Mesendoderm (in vitro differentiated cells): Measurements from ENCODE around the gene PHF10.
A peak's percentile ranks its signal among the peaks of the same experiment; 100 is the strongest.

Experiments
- DNase-seq: peaks from one replicate; pipeline ENCODE4 v3.0.0; 2013
- H2AK5ac ChIP-seq: 2 replicates; pipeline ENCODE4 v1.6.1; 2013; ENCODE audit warnings: low read length, inconsistent platforms
- H2BK120ac ChIP-seq: 2 replicates; pipeline ENCODE4 v1.6.1; 2013; ENCODE audit warnings: low read depth, mild to moderate bottlenecking, low read length, moderate library complexity, mixed read lengths
- H2BK15ac ChIP-seq: replicated peaks from 2 replicates; pipeline ENCODE4 v1.6.1; 2013; ENCODE audit warnings: low read depth, mild to moderate bottlenecking, moderate library complexity
- H2BK5ac ChIP-seq: 2 replicates; pipeline ENCODE4 v1.6.1; 2013; ENCODE audit warnings: low read length, inconsistent platforms
- H3K18ac ChIP-seq: 2 replicates; pipeline ENCODE4 v1.6.1; 2013; ENCODE audit warnings: mild to moderate bottlenecking, low read length, mixed read lengths
- H3K23ac ChIP-seq: one replicate; pipeline ENCODE4 v1.6.1; 2013; ENCODE audit warnings: low read length
- H3K27ac ChIP-seq: 2 replicates; pipeline ENCODE4 v1.5.1; 2013; ENCODE audit warnings: low read depth, mild to moderate bottlenecking, inconsistent platforms, low read length, moderate library complexity
- H3K27me3 ChIP-seq: 2 replicates; pipeline ENCODE4 v1.6.1; 2013; ENCODE audit warnings: low read length, control low read depth, mild to moderate bottlenecking, inconsistent platforms; ENCODE audit not compliant: insufficient read depth, poor library complexity
- H3K36me3 ChIP-seq: 2 replicates; pipeline ENCODE4 v1.6.1; 2013; ENCODE audit warnings: low read length, inconsistent platforms; ENCODE audit not compliant: control insufficient read depth, insufficient read depth
- H3K4ac ChIP-seq: one replicate; pipeline ENCODE4 v1.6.1; 2013; ENCODE audit warnings: low read depth, mild to moderate bottlenecking, low read length, moderate library complexity
- H3K4me1 ChIP-seq: 2 replicates; pipeline ENCODE4 v1.6.1; 2013; ENCODE audit warnings: low read depth, low read length, inconsistent platforms; ENCODE audit not compliant: control insufficient read depth
- H3K4me2 ChIP-seq: 2 replicates; pipeline ENCODE4 v1.6.1; 2013; ENCODE audit warnings: low read length
- H3K4me3 ChIP-seq: 2 replicates; pipeline ENCODE4 v1.5.1; 2013; ENCODE audit warnings: mild to moderate bottlenecking, low read length
- H3K56ac ChIP-seq: one replicate; pipeline ENCODE4 v1.6.1; 2013; ENCODE audit warnings: low read length
- H3K79me1 ChIP-seq: 2 replicates; pipeline ENCODE4 v1.6.1; 2013; ENCODE audit warnings: low read length, inconsistent platforms
- H3K79me2 ChIP-seq: 2 replicates; pipeline ENCODE4 v1.6.1; 2013; ENCODE audit warnings: mild to moderate bottlenecking, low read length; ENCODE audit not compliant: control insufficient read depth, insufficient read depth
- H3K9ac ChIP-seq: 2 replicates; pipeline ENCODE4 v1.6.1; 2013; ENCODE audit warnings: low read length, inconsistent platforms
- H4K5ac ChIP-seq: one replicate; pipeline ENCODE4 v1.6.1; 2013; ENCODE audit warnings: low read length
- H4K8ac ChIP-seq: one replicate; pipeline ENCODE4 v1.6.1; 2013; ENCODE audit warnings: low read depth, mild to moderate bottlenecking, control low read depth, low read length, moderate library complexity
- WGBS: extraction: QIAGEN DNeasy Blood & Tissue Kit; methylation state at CpG from one replicate; pipeline ENCODE4 v1.1.7; 2013; ENCODE audit warnings: low lambda C conversion rate, missing lambda C conversion rate; ENCODE audit not compliant: insufficient coverage; ENCODE audit errors: extremely low coverage; 5-methylcytosine and 5-hydroxymethylcytosine counted together

Gene PHF10

GRCh38 chr6:169707772-169708171, 16.5 kb downstream of the PHF10 start:
- Histone ChIP-seq H3K27ac (no peak overlapping the region), H3K4me2 (no peak overlapping the region), H3K4me1 (no peaks in the 10 kb centered on the region), H3K79me2 (peaks cover 14% of the 10 kb centered on the region), H4K8ac (no peak overlapping the region), H2AK5ac (no peak overlapping the region), H3K9ac (no peak overlapping the region), H4K5ac (no peak overlapping the region), H3K4me3 (no peak overlapping the region), H3K79me1 (peaks cover 5% of the 10 kb centered on the region), H3K23ac (no peak overlapping the region), H3K27me3 (no peaks in the 10 kb centered on the region), H3K56ac (no peak overlapping the region), H2BK15ac (no peak overlapping the region), H3K36me3 (peaks cover 2% of the 10 kb centered on the region), H2BK120ac (no peak overlapping the region), H2BK5ac (no peak overlapping the region), H3K18ac (no peak overlapping the region), H3K4ac (no peak overlapping the region)
- WGBS = no CpG with 5 or more reads among the region's 2 CpGs
- no peak for DNase-seq

- no peak overlapping the region for H4K5ac ChIP-seq
- peaks cover 3% of the 10 kb centered on the region for H3K4me1 ChIP-seq
- no peak overlapping the region for H2BK120ac ChIP-seq
- H3K79me2 ChIP-seq = peaks cover 37% of the 10 kb centered on the region
- H3K36me3 ChIP-seq = peaks cover 3% of the 10 kb centered on the region
- no peak overlapping the region for H2AK5ac ChIP-seq
- H3K56ac ChIP-seq = peak overlapping the region; percentile 97
- no CpG with 5 or more reads among the region's 22 CpGs for WGBS
- no peak overlapping the region for H3K18ac ChIP-seq
- peaks cover 26% of the 10 kb centered on the region for H3K79me1 ChIP-seq
- no peak overlapping the region for H3K4ac ChIP-seq
- no peaks in the 10 kb centered on the region for H3K27me3 ChIP-seq
- no peak overlapping the region for H2BK5ac ChIP-seq
- H4K8ac ChIP-seq = no peak overlapping the region
- DNase-seq = no peak
- H3K27ac ChIP-seq = peak overlapping the region; percentile 88
- H2BK15ac ChIP-seq = no peak overlapping the region
- peak overlapping the region; percentile 91 for H3K4me2 ChIP-seq
- peak overlapping the region; percentile 80 for H3K4me3 ChIP-seq
- H3K9ac ChIP-seq = peak overlapping the region; percentile 94
- peak overlapping the region; percentile 96 for H3K23ac ChIP-seq
Measured at GRCh38 chr6:169702840-169703246, 21.5 kb downstream of the PHF10 start.

- Histone ChIP-seq H3K27me3 (no peaks in the 10 kb centered on the region), H3K36me3 (peaks cover 1% of the 10 kb centered on the region), H3K4me2 (peak within 1 kb of the TSS; percentile 91), H3K23ac (peak within 1 kb of the TSS; percentile 96), H2BK5ac (peak within 1 kb of the TSS; percentile 69), H2BK120ac (no peak within 1 kb of the TSS), H3K79me1 (peaks cover 26% of the 10 kb centered on the region), H3K27ac (peak within 1 kb of the TSS; percentile 88), H3K4ac (peak within 1 kb of the TSS; percentile 7), H3K9ac (peak within 1 kb of the TSS; percentile 95), H3K79me2 (peaks cover 37% of the 10 kb centered on the region), H4K8ac (peak within 1 kb of the TSS; percentile 7), H2AK5ac (peak within 1 kb of the TSS; percentile 34), H3K18ac (peak within 1 kb of the TSS; percentile 42), H3K4me1 (peaks cover 3% of the 10 kb centered on the region), H3K56ac (peak within 1 kb of the TSS; percentile 98), H2BK15ac (no peak within 1 kb of the TSS), H3K4me3 (peak within 1 kb of the TSS; percentile 83), H4K5ac (no peak within 1 kb of the TSS)
- DNase-seq = peak; percentile 98
- no CpG with 5 or more reads among the region's 92 CpGs for WGBS
Measured at GRCh38 chr6:169701954-169702839, 22.1 kb downstream of the PHF10 start, which contains the start of the genes C6orf120 and WDR27. Gene C6orf120 (plus strand): TSS chr6:169702126. CDS start chr6:169702460, 334 bp downstream. Gene WDR27 (minus strand): TSS chr6:169702029. CDS start chr6:169689005, 13,024 bp downstream.

GRCh38 chr6:169701311-169701953, 22.9 kb downstream of the PHF10 start:
- Histone ChIP-seq H3K23ac (peak overlapping the region; percentile 52), H3K27me3 (no peaks in the 10 kb centered on the region), H2AK5ac (no peak overlapping the region), H2BK120ac (no peak overlapping the region), H2BK5ac (no peak overlapping the region), H3K4me3 (peak overlapping the region; percentile 83), H3K56ac (peak overlapping the region; percentile 98), H3K4me2 (peak overlapping the region; percentile 79), H3K4ac (no peak overlapping the region), H3K4me1 (peaks cover 3% of the 10 kb centered on the region), H4K8ac (peak overlapping the region; percentile 7), H3K9ac (peak overlapping the region; percentile 95), H2BK15ac (no peak overlapping the region), H3K36me3 (peaks cover 1% of the 10 kb centered on the region), H3K18ac (peak overlapping the region; percentile 42), H3K79me2 (peaks cover 37% of the 10 kb centered on the region), H3K79me1 (peaks cover 26% of the 10 kb centered on the region), H4K5ac (no peak overlapping the region), H3K27ac (peak overlapping the region; percentile 22)
- no peak for DNase-seq
- WGBS = no CpG with 5 or more reads among the region's 54 CpGs

- H3K4me3 ChIP-seq = no peak overlapping the region
- H3K79me1 ChIP-seq = peaks cover 35% of the 10 kb centered on the region
- H3K79me2 ChIP-seq = peaks cover 44% of the 10 kb centered on the region
- no peaks in the 10 kb centered on the region for H3K27me3 ChIP-seq
- H4K8ac ChIP-seq = no peak overlapping the region
- peak overlapping the region; percentile 6 for H3K27ac ChIP-seq
- peak; percentile 71 for DNase-seq
- H3K36me3 ChIP-seq = peaks cover 1% of the 10 kb centered on the region
- WGBS = no CpG with 5 or more reads among the region's 5 CpGs
- H4K5ac ChIP-seq = no peak overlapping the region
- no peak overlapping the region for H3K4ac ChIP-seq
- no peak overlapping the region for H3K4me2 ChIP-seq
- H3K4me1 ChIP-seq = peaks cover 3% of the 10 kb centered on the region
- H3K23ac ChIP-seq = peak overlapping the region; percentile 29
- H2BK5ac ChIP-seq = no peak overlapping the region
- H3K18ac ChIP-seq = no peak overlapping the region
- peak overlapping the region; percentile 28 for H3K56ac ChIP-seq
- no peak overlapping the region for H2BK120ac ChIP-seq
- H2BK15ac ChIP-seq = no peak overlapping the region
- no peak overlapping the region for H2AK5ac ChIP-seq
- peak overlapping the region; percentile 43 for H3K9ac ChIP-seq
Measured at GRCh38 chr6:169700296-169700695, 24.0 kb downstream of the PHF10 start.
